IMR-90 (cell line): Measurements from ENCODE around the gene DHDH. TPM values are rescaled to one million over a fixed set of nuclear protein-coding genes. Genes with fewer than 3 reads are reported as not detected.

Experiments used
- ATAC-seq: fragments of 200-7000 bp; cut with Tn5 transposase; 2 replicates; pipeline ENCODE4 v1.9.1; 2020; ENCODE audit warnings: low read depth, mild to moderate bottlenecking, moderate library complexity
- BruUV-seq: library from RNA; stranded (reverse); fragments of 400-500 nt; replicated peaks from 2 replicates; lab custom pipeline; 2021; lab: Mats Ljungman, UMichigan
- CTCF ChIA-PET: fragments of 300-600 bp; formaldehyde crosslinking; extraction: SDS; loops from one replicate; lab custom pipeline; 2021; ENCODE audit warnings: antibody characterized with exemption; lab: Yijun Ruan, JAX
- POLR2A ChIA-PET: fragments of 300-600 bp; sonication (Branson Sonifier 250); formaldehyde crosslinking; loops from one replicate; lab custom pipeline; 2022; ENCODE audit warnings: antibody characterized with exemption; ENCODE audit not compliant: unreplicated experiment; lab: Charles Lee
- DNase-seq: peaks from one replicate; pipeline ENCODE4 v3.0.0; 2013
- H2AFZ ChIP-seq: replicated peaks from 2 replicates; pipeline ENCODE3; 2013; ENCODE audit warnings: low read length, mild to moderate bottlenecking; ENCODE audit not compliant: poor library complexity
- H2AK5ac ChIP-seq: 2 replicates; pipeline ENCODE4 v1.6.1; 2013; ENCODE audit warnings: low read depth, low read length, inconsistent platforms
- H2AK9ac ChIP-seq: replicated peaks from 2 replicates; pipeline ENCODE3; 2013; ENCODE audit warnings: mild to moderate bottlenecking, low read depth, low read length, moderate library complexity; ENCODE audit not compliant: poor library complexity
- H2BK120ac ChIP-seq: 2 replicates; pipeline ENCODE4 v1.6.1; 2013; ENCODE audit warnings: low read depth, low read length, inconsistent platforms
- H2BK15ac ChIP-seq: 3 replicates; pipeline ENCODE4 v1.6.1; 2013; ENCODE audit warnings: low read depth, low read length, inconsistent platforms
- H2BK20ac ChIP-seq: 2 replicates; pipeline ENCODE4 v1.6.1; 2013; ENCODE audit warnings: low read depth, mild to moderate bottlenecking, inconsistent platforms, low read length, moderate library complexity
- H2BK5ac ChIP-seq: 2 replicates; pipeline ENCODE4 v1.6.1; 2013; ENCODE audit warnings: mild to moderate bottlenecking, low read depth, low read length, inconsistent platforms; ENCODE audit not compliant: poor library complexity, severe bottlenecking
- H3K14ac ChIP-seq: replicated peaks from 2 replicates; pipeline ENCODE4 v1.6.1; 2013; ENCODE audit warnings: low read depth, low read length, inconsistent platforms
- H3K18ac ChIP-seq: 2 replicates; pipeline ENCODE4 v1.6.1; 2013; ENCODE audit warnings: low read depth, low read length, control low read depth
- H3K23ac ChIP-seq: 2 replicates; pipeline ENCODE4 v1.6.1; 2013; ENCODE audit warnings: low read depth, low read length, inconsistent platforms
- H3K27ac ChIP-seq: 2 replicates; pipeline ENCODE4 v1.5.1; 2013; ENCODE audit warnings: mild to moderate bottlenecking, control low read depth, low read length; ENCODE audit not compliant: insufficient read depth
- H3K27me3 ChIP-seq: 2 replicates; pipeline ENCODE4 v1.6.1; 2013; ENCODE audit warnings: low read length; ENCODE audit not compliant: control insufficient read depth, insufficient read depth
- H3K36me3 ChIP-seq: 2 replicates; pipeline ENCODE4 v1.6.1; 2013; ENCODE audit warnings: low read length, mixed read lengths; ENCODE audit not compliant: control insufficient read depth, insufficient read depth
- H3K4ac ChIP-seq: 2 replicates; pipeline ENCODE4 v1.6.1; 2013; ENCODE audit warnings: low read depth, low read length, inconsistent platforms
- H3K4me1 ChIP-seq: 2 replicates; pipeline ENCODE4 v1.6.1; 2013; ENCODE audit warnings: low read length, mixed read lengths; ENCODE audit not compliant: control insufficient read depth, insufficient read depth
- H3K4me2 ChIP-seq: 2 replicates; pipeline ENCODE4 v1.6.1; 2013; ENCODE audit warnings: low read depth, mild to moderate bottlenecking, control low read depth, low read length, moderate library complexity
- H3K4me3 ChIP-seq: 2 replicates; pipeline ENCODE4 v1.5.1; 2013; ENCODE audit warnings: low read depth, mild to moderate bottlenecking, control low read depth, low read length, moderate library complexity; ENCODE audit not compliant: insufficient read depth
- H3K56ac ChIP-seq: 2 replicates; pipeline ENCODE4 v1.6.1; 2013; ENCODE audit warnings: low read length, inconsistent platforms; ENCODE audit not compliant: insufficient read depth; ENCODE audit errors: extremely low read depth
- H3K79me1 ChIP-seq, 2 experiments: 2 replicates each; pipeline ENCODE4 v1.6.1; 2013; ENCODE audit warnings: low read length in 2 of 2, inconsistent platforms in 1 of 2, low read depth in 1 of 2
- H3K9ac ChIP-seq: 2 replicates; pipeline ENCODE4 v1.6.1; 2013; ENCODE audit warnings: low read depth, low read length, control low read depth
- H3K9me1 ChIP-seq: 2 replicates; pipeline ENCODE4 v1.6.1; 2013; ENCODE audit warnings: low read length, inconsistent platforms; ENCODE audit not compliant: insufficient read depth
- H3K9me3 ChIP-seq: 2 replicates; pipeline ENCODE4 v1.6.1; 2013; ENCODE audit warnings: low read length; ENCODE audit not compliant: control insufficient read depth, insufficient read depth
- H4K20me1 ChIP-seq: 2 replicates; pipeline ENCODE4 v1.6.1; 2013; ENCODE audit warnings: low read length, inconsistent platforms; ENCODE audit not compliant: insufficient read depth
- H4K5ac ChIP-seq: 2 replicates; pipeline ENCODE4 v1.6.1; 2013; ENCODE audit warnings: mild to moderate bottlenecking, low read depth, low read length, control low read depth
- H4K8ac ChIP-seq, 2 experiments: 2 replicates each; pipeline ENCODE4 v1.6.1; 2013; ENCODE audit warnings: low read depth in 2 of 2, low read length in 2 of 2, control low read depth in 1 of 2, inconsistent platforms in 1 of 2
- H4K91ac ChIP-seq: 2 replicates; pipeline ENCODE4 v1.6.1; 2013; ENCODE audit warnings: low read depth, low read length, inconsistent platforms; ENCODE audit not compliant: insufficient read depth
- FOS ChIP-seq: fragments of 150-350 bp; IDR thresholded peaks from 2 replicates; pipeline ENCODE4 v1.6.1; 2016; ENCODE audit warnings: low read depth, low read length
- MAZ ChIP-seq: IDR thresholded peaks from 2 replicates; pipeline ENCODE4 v1.6.1; 2012; ENCODE audit warnings: low read depth, mild to moderate bottlenecking, low read length, improper control_type of control experiment, moderate library complexity, borderline replicate concordance
- RCOR1 ChIP-seq: IDR thresholded peaks from 2 replicates; pipeline ENCODE4 v1.6.1; 2012; ENCODE audit warnings: mild to moderate bottlenecking, low read length, improper control_type of control experiment; ENCODE audit not compliant: insufficient replicate concordance
- WGBS, 2 experiments: methylation state at CpG; one replicate each; pipeline versions ENCODE4 v1.1.5 to v1.1.7; 2013; ENCODE audit warnings: missing lambda C conversion rate in 2 of 2; ENCODE audit not compliant: insufficient read length in 1 of 2; ENCODE audit errors: extremely low coverage in 2 of 2; 5-methylcytosine and 5-hydroxymethylcytosine counted together
- dilution Hi-C: fragments of 300-500 bp; cut with HindIII; formaldehyde crosslinking; loops from one replicate; pipeline ENCODE4 v1.14.3; 2018; ENCODE audit warnings: low sequenced_read_pairs; ENCODE audit not compliant: unreplicated experiment
- in situ Hi-C: fragments of 300-500 bp; cut with MboI; formaldehyde crosslinking; loops from 3 replicates; pipeline ENCODE4 v1.14.3; 2019; ENCODE audit warnings: low sequenced_read_pairs, inconsistent platforms, mixed read lengths
- intact Hi-C: fragments of 100-400 bp; cut with micrococcal nuclease; formaldehyde crosslinking; loops from 2 replicates; pipeline ENCODE4 v1.10.0; 2022
- polyA plus RNA-seq, 3 experiments: library from polyadenylated mRNA; depleted of rRNA; stranded (reverse); fragments of >200 nt; gene quantifications; 2 replicates each; pipeline ENCODE4 v1.2.3, GENCODE V29; 2012; ENCODE audit warnings: low replicate concordance in 1 of 3
- total RNA-seq: library from RNA; depleted of rRNA; stranded (reverse); fragments of >200 nt; gene quantifications from 2 replicates; pipeline ENCODE4 v1.2.3, GENCODE V29; 2012
- TF ChIP-seq, protein P1 (sequence below): conservative IDR thresholded peaks from 2 replicates; pipeline ENCODE4 v1.5.1; 2012; ENCODE audit warnings: mild to moderate bottlenecking, low read depth, low read length, improper control_type of control experiment

DHDH gene
- total and polyA plus RNA-seq, 2 of the 4 experiments (the other 2 are of a cell fraction), result 0.36 to 0.53 TPM

GRCh38 chr19:48970139-48970766 lies 36.8 kb downstream of the DHDH start:
- peaks cover 44% of the 10 kb centered on the region for H3K36me3 ChIP-seq
- H2BK120ac ChIP-seq, result no peak overlapping the region
- ChIA-PET POLR2A (no interaction called here), CTCF (interaction anchor here (0.6 to 1.2 kb wide), 12 partner anchors 10 to 325 kb away, joined by 3 to 8 read pairs (median 4); no protein-coding TSS in a partner anchor)
- no peak overlapping the region for H2AK9ac ChIP-seq
- no TSS peak for BruUV-seq
- in situ Hi-C loops, result loop anchor here (5.0 kb wide), 1 partner anchor 178 kb away; no protein-coding TSS in a partner anchor
- H3K27ac ChIP-seq, result no peak overlapping the region
- no peak overlapping the region for H2BK5ac ChIP-seq
- intact Hi-C loops, result loop anchor here (2.0 kb wide), 1 partner anchor 175 kb away; no protein-coding TSS in a partner anchor
- no peak overlapping the region for H4K91ac ChIP-seq
- peaks cover 0 to 38% of the 10 kb centered on the region in 2 experiments; a peak in 3 of 4 replicates for H3K79me1 ChIP-seq
- peaks cover 5% of the 10 kb centered on the region for H3K9me1 ChIP-seq
- TF ChIP-seq, protein P1, sequence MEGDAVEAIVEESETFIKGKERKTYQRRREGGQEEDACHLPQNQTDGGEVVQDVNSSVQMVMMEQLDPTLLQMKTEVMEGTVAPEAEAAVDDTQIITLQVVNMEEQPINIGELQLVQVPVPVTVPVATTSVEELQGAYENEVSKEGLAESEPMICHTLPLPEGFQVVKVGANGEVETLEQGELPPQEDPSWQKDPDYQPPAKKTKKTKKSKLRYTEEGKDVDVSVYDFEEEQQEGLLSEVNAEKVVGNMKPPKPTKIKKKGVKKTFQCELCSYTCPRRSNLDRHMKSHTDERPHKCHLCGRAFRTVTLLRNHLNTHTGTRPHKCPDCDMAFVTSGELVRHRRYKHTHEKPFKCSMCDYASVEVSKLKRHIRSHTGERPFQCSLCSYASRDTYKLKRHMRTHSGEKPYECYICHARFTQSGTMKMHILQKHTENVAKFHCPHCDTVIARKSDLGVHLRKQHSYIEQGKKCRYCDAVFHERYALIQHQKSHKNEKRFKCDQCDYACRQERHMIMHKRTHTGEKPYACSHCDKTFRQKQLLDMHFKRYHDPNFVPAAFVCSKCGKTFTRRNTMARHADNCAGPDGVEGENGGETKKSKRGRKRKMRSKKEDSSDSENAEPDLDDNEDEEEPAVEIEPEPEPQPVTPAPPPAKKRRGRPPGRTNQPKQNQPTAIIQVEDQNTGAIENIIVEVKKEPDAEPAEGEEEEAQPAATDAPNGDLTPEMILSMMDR, result no peak
- TF ChIP-seq RCOR1, result no peak
- no peak for TF ChIP-seq FOS
- no peak for TF ChIP-seq MAZ
- ATAC-seq, result no peak
- no peaks in the 10 kb centered on the region; the same call in 1 of the 2 replicates for H3K4me1 ChIP-seq
- no peak overlapping the region for H3K4me3 ChIP-seq
- no peaks in the 10 kb centered on the region for H3K9me3 ChIP-seq
- no peaks in the 10 kb centered on the region for H3K27me3 ChIP-seq
- peaks cover 44% of the 10 kb centered on the region for H4K20me1 ChIP-seq
- no peak overlapping the region for H2BK15ac ChIP-seq
- no peak overlapping the region for H3K56ac ChIP-seq
- no peak for DNase-seq
- no peak overlapping the region for H2AK5ac ChIP-seq
- no peak overlapping the region for H4K8ac ChIP-seq
- H2AFZ ChIP-seq, result no peak overlapping the region
- H3K4ac ChIP-seq, result no peak overlapping the region
- no peak overlapping the region for H3K18ac ChIP-seq
- H3K9ac ChIP-seq, result no peak overlapping the region
- WGBS, 2 experiments, result 92% methylated on average over 14 of the region's 23 CpGs; no CpG with 5 or more reads in 1 of the 2 experiments
- H3K14ac ChIP-seq, result no peak overlapping the region
- H4K5ac ChIP-seq, result no peak overlapping the region
- dilution Hi-C loops, result no loop called here
- H3K23ac ChIP-seq, result no peak overlapping the region
- no peak overlapping the region for H3K4me2 ChIP-seq
- H2BK20ac ChIP-seq, result no peak overlapping the region
